Measurements from ENCODE around the gene NTRK3.

GRCh38 chr15:88048755-88049154 lies 207.8 kb downstream of the NTRK3 start:
- TF ChIP-seq CTCF (IDR thresholded peaks at IDR 0.05) = no peak
- TF ChIP-seq POLR2A (IDR thresholded peaks at IDR 0.05) = no peak
